ENCODE measurements around the gene TMEM123.

- TF ChIP-seq POLR2AphosphoS5 (IDR thresholded peaks at IDR 0.05; ENCODE audit: low read depth, low read length) (no peak), PCBP2 (optimal IDR thresholded peaks at IDR 0.05; ENCODE audit: low read depth, low read length, poor library complexity, severe bottlenecking) (no peak)
These were observed 95.4 kb downstream of the TMEM123 start for GRCh38 chr11:102357116-102357515.

Data from HepG2 (cell line).